Measurements from ENCODE around the gene VKORC1L1. TPM values are rescaled to one million over a fixed set of nuclear protein-coding genes. Genes with fewer than 3 reads are reported as not detected.

The VKORC1L1 gene
- total RNA-seq, 1 donor from 2014 or later: 31.0 TPM

GRCh38 chr7:65968256-65969185, 95.6 kb downstream of the VKORC1L1 start:
- no peak for DNase-seq
- Mint-ChIP-seq H3K36me3 (ENCODE audit: low read depth) (peaks cover 63% of the 10 kb centered on the region), H3K9me3 (no peaks in the 10 kb centered on the region), H3K27me3 (no peaks in the 10 kb centered on the region), H3K4me3 (no peak overlapping the region), H3K27ac (no peak overlapping the region), H3K4me1 (no peaks in the 10 kb centered on the region)
- intact Hi-C loops (cut with micrococcal nuclease): no loop called here

- Mint-ChIP-seq H3K4me3 (no peak overlapping the region), H3K9me3 (no peaks in the 10 kb centered on the region), H3K27me3 (no peaks in the 10 kb centered on the region), H3K27ac (no peak overlapping the region), H3K36me3 (ENCODE audit: low read depth) (peaks cover 62% of the 10 kb centered on the region), H3K4me1 (no peaks in the 10 kb centered on the region)
- no peak for DNase-seq
- intact Hi-C loops (cut with micrococcal nuclease): no loop called here
Observed at GRCh38 chr7:65971021-65971420, 98.1 kb downstream of the VKORC1L1 start.

DNA sequence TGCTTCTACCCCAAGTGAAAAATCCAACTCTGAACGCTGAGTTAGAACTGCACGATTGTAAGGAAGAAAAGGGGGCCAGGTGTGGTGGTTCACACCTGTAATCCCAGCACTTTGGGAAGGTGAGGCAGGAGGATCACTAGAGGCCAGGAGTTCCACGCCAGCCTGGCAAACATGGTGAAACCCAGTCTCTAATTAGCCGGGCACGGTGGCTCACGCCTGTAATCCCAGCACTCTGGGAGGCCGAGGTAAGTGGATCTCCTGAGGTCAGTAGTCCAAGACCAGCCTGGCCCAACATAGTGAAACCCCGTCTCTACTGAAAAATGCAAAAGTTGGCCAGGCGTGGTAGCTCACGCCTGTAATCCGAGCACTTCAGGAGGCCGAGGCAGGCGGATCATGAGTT, 100.1 kb downstream of the VKORC1L1 start:
- Mint-ChIP-seq H3K4me1 (no peaks in the 10 kb centered on the region), H3K27ac (no peak overlapping the region), H3K4me3 (no peak overlapping the region), H3K27me3 (no peaks in the 10 kb centered on the region), H3K36me3 (ENCODE audit: low read depth) (peaks cover 49% of the 10 kb centered on the region), H3K9me3 (no peaks in the 10 kb centered on the region)
- intact Hi-C loops (cut with micrococcal nuclease): no loop called here
- no peak for DNase-seq

DNA sequence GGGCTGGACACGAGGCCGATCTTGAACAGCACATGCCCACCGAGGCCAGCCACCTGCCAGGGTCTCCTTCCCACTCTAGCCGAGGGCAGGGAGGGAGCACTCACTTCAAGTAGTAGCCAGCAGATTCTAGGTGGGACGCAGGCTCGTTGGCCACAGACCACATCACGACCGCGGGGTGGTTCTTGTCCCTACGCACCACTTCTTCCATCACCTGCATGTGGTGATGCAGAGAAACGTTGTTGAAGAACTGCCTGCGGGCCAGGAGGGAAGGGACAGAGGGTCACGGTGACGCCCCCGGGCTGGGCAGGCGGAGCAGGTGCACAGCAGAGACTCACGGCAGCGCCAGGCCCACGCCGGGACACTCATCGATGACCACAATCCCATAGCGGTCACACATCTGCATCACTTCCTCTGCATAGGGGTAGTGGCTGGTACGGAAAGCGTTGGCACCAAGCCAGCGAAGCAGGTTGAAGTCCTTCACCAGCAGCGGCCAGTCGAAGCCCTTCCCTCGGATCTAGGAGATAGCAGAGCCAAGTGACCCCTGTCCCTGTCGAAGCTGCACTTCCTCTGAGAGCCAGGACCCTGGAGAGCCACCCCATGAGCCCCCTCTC, 101.4 kb downstream of the VKORC1L1 start:
- H3K27ac Mint-ChIP-seq: no peak overlapping the region
- DNase-seq: no peak
- H3K4me3 Mint-ChIP-seq: no peak overlapping the region
- H3K4me1 Mint-ChIP-seq: peaks cover 2% of the 10 kb centered on the region
- no peaks in the 10 kb centered on the region for H3K9me3 Mint-ChIP-seq
- intact Hi-C loops (cut with micrococcal nuclease): no loop called here
- H3K36me3 Mint-ChIP-seq (ENCODE audit: low read depth): peaks cover 47% of the 10 kb centered on the region
- no peaks in the 10 kb centered on the region for H3K27me3 Mint-ChIP-seq

- H3K36me3 Mint-ChIP-seq (ENCODE audit: low read depth): peaks cover 46% of the 10 kb centered on the region
- intact Hi-C loops (cut with micrococcal nuclease): no loop called here
- H3K27me3 Mint-ChIP-seq: no peaks in the 10 kb centered on the region
- no peak overlapping the region for H3K4me3 Mint-ChIP-seq
- H3K27ac Mint-ChIP-seq: no peak overlapping the region
- DNase-seq: no peak
- H3K4me1 Mint-ChIP-seq: peaks cover 2% of the 10 kb centered on the region
- no peaks in the 10 kb centered on the region for H3K9me3 Mint-ChIP-seq
Observed at GRCh38 chr7:65974876-65975275, 102.0 kb downstream of the VKORC1L1 start.

- intact Hi-C loops (cut with micrococcal nuclease): no loop called here
- Mint-ChIP-seq H3K9me3 (no peaks in the 10 kb centered on the region), H3K36me3 (ENCODE audit: low read depth) (peaks cover 41% of the 10 kb centered on the region), H3K27me3 (no peaks in the 10 kb centered on the region), H3K4me3 (no peak overlapping the region), H3K4me1 (peaks cover 8% of the 10 kb centered on the region), H3K27ac (no peak overlapping the region)
- no peak for DNase-seq
Observed at GRCh38 chr7:65975814-65976445, 103.1 kb downstream of the VKORC1L1 start.

DNA sequence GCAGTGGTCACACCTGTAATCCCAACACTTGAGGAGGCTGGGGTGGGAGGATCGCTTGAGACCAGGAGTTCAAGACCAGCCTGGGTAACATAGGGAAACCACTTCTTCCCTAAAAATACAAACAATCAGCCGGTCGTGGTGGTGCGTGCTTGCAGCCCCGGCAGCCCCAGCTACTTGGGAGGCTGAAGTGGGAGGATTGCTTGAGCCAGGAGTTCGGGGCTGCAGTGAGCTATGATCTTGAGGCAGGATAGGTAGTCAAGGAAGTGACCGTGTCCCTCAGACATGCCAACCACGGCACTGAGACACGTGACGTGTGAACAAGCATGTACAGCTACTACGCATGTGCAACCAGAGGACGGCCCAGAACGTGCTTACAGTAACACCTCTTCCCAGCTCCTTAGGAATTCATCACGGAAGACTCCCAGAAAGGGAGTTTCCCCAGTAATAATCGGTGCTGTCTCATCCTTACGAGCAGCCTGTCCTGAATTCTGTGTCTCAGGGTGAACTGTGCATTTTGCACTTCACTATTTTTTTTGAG, 103.9 kb downstream of the VKORC1L1 start:
- H3K4me3 Mint-ChIP-seq: no peak overlapping the region
- H3K9me3 Mint-ChIP-seq: no peaks in the 10 kb centered on the region
- no peak for DNase-seq
- no peaks in the 10 kb centered on the region for H3K27me3 Mint-ChIP-seq
- peaks cover 35% of the 10 kb centered on the region for H3K36me3 Mint-ChIP-seq (ENCODE audit: low read depth)
- no peak overlapping the region for H3K27ac Mint-ChIP-seq
- intact Hi-C loops (cut with micrococcal nuclease): no loop called here
- peaks cover 10% of the 10 kb centered on the region for H3K4me1 Mint-ChIP-seq

DNA sequence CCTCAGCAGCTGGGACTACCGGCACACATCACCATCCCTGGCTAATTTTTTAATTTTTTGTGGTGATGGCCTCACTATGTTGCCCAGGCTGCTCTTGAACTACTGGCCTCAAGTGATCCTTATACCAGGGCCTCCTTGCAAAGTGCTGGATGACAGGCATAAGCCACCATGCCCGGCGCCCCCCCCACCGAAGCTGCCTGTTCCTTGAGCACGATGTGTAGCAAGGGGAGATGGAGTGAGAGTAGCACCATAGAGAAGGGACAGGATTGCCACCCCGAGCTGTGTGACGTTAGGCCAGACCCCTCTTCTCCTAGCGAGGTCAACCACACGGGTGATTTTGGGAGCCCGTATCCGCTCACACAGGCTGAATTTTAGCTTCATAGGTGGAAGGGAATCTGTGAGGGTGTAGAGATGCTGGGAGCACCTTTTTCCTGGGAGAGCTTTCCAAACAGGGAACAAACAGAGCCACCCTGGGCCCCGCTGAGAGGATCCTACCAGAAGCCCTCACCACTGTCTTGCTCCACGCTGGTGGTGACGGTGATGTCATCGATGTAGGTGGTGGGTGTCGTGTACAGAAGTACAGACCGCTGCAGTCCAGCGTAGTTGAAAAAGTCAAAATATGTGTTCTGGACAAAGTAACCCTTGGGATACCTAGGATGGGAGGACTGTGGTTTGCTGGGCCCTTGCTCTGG, 106.2 kb downstream of the VKORC1L1 start:
- no peaks in the 10 kb centered on the region for H3K9me3 Mint-ChIP-seq
- no peak for DNase-seq
- H3K27ac Mint-ChIP-seq: peak overlapping the region; percentile 32
- peaks cover 20% of the 10 kb centered on the region for H3K36me3 Mint-ChIP-seq (ENCODE audit: low read depth)
- peak overlapping the region; percentile 30 for H3K4me3 Mint-ChIP-seq
- H3K4me1 Mint-ChIP-seq: peaks cover 10% of the 10 kb centered on the region
- intact Hi-C loops (cut with micrococcal nuclease): no loop called here
- H3K27me3 Mint-ChIP-seq: no peaks in the 10 kb centered on the region

DNA sequence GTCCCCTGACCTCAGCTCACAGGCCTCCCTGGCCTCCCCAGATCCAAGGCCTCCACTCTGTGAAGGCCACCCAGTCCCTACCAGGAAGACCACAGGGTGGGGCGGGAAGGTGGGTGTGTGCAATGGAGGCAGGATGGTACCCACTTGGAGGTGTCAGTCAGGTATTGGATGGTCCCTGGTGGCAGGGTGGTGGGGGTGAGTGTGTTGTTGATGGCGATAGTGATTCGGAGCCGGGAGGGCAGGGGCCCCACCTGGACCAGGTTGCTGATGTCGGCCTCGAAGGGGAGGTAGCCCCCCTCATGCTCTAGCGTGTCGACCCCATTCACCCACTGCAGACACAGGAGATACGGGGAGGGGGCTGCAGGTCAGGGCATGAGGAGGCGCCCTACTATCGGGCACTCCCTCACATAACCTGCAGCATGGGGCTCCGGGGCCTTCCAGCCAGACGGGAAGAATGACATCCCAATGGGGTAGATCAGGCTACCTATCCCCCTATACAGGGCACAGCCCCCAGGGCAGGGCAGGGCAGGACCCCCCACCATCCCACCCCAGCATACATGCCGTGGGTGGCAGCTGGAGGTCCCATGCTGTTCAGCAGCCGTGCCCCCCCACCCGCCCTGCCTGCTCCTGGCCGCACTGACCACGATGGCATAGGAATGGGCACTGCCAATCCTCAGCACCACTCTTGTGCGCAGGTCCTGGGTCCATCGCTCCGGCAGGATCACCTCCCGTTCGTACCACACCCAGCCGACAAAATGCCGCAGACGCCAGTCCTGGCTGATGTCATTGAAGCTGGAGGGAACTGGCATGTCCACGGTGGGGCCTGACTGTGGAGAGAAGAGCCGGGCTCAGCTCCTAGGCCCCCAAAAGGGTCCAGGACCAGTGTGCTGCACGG, 107.0 kb downstream of the VKORC1L1 start:
- Mint-ChIP-seq H3K9me3 (no peaks in the 10 kb centered on the region), H3K4me3 (peak overlapping the region; percentile 87), H3K27me3 (no peaks in the 10 kb centered on the region), H3K4me1 (peaks cover 10% of the 10 kb centered on the region), H3K36me3 (ENCODE audit: low read depth) (peaks cover 17% of the 10 kb centered on the region), H3K27ac (peak overlapping the region; percentile 91)
- intact Hi-C loops (cut with micrococcal nuclease): loop anchor here (1.0 to 10.0 kb wide), 5 partner anchors 106 to 1675 kb away; partner anchors contain the start of genes SBDS and TYW1
- no peak for DNase-seq

DNA sequence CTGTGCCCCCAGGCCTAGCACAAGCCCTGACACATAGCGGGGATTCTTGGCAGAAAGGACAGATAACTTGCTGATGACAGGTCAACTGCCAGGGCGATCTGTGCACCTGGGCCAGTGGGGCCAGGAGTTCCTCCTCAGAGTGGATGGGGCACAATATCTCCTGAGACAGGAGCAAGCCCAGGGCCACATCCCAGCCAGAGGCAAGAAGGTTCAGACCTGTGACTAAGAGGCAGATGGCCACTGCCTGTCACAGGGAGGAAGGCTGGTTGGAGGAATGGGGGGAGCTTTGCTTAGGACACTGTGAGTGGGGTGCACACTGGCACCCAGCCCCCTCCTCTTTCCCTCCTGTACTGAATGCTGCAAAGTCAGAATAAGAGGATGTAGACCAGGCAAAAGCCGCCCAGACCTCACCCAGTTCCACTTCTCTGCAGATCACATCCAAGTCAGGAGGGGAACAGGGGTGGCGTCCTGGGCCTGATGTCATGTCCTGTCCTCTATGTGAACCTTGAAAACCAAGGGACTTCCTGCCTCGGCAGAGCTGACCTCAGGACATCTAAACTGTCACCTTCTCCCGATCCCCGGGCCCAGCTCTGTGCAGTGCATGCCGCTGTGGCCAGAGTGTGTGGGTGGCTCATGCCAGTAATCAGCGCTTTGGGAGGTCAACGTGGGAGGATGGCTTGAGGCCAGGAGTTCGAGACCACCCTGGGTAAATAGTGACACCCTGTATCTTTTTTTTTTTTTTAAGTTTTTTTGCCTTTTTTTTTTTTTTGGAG, 107.8 kb downstream of the VKORC1L1 start:
- Mint-ChIP-seq H3K4me1 (peaks cover 10% of the 10 kb centered on the region), H3K9me3 (no peaks in the 10 kb centered on the region), H3K27me3 (no peaks in the 10 kb centered on the region), H3K36me3 (ENCODE audit: low read depth) (peaks cover 17% of the 10 kb centered on the region), H3K4me3 (peak overlapping the region; percentile 87), H3K27ac (peak overlapping the region; percentile 91)
- intact Hi-C loops (cut with micrococcal nuclease): loop anchor here (1.0 to 10.0 kb wide), 5 partner anchors 106 to 1676 kb away; partner anchors contain the start of genes SBDS and TYW1
- DNase-seq: peak; percentile 89

GRCh38 chr7:65981965-65982792, 109.3 kb downstream of the VKORC1L1 start, which contains the start of gene GUSB:
GUSB (minus strand) TSS chr7:65982213; CDS start chr7:65982183, 30 bp downstream.
- peaks cover 11% of the 10 kb centered on the region for H3K36me3 Mint-ChIP-seq (ENCODE audit: low read depth)

More at GRCh38 chr7:65981965-65982792, 109.3 kb downstream of the VKORC1L1 start, which contains the start of gene GUSB:
- H3K27ac Mint-ChIP-seq: peak within 1 kb of the TSS; percentile 91
- peaks cover 10% of the 10 kb centered on the region for H3K4me1 Mint-ChIP-seq
- no peaks in the 10 kb centered on the region for H3K9me3 Mint-ChIP-seq
- H3K27me3 Mint-ChIP-seq: no peaks in the 10 kb centered on the region
- peak within 1 kb of the TSS; percentile 87 for H3K4me3 Mint-ChIP-seq
- intact Hi-C loops (cut with micrococcal nuclease): loop anchor here (1.0 to 10.0 kb wide), 7 partner anchors 93 to 1677 kb away; partner anchors contain the start of genes ASL, SBDS and TYW1
- peak; percentile 97 for DNase-seq
